Embryonic facial prominence (tissue), 1 donor: ENCODE data around the gene ARF3.
A peak's percentile ranks its signal among the peaks of the same experiment; 100 is the strongest.

ENCODE experiments used
- DNase-seq: peaks from one replicate; pipeline ENCODE4 v3.0.0-alpha.2; 2016; ENCODE audit errors: extremely low spot score

The ARF3 gene

GRCh38 chr12:48957141-48958048, at the start of gene ARF3:
TSS of gene ARF3 (minus strand) at chr12:48957487. CDS start at chr12:48941095, 16,392 bp downstream.
- peak; percentile 95 for DNase-seq

GRCh38 chr12:49000346-49000745, 43.1 kb upstream of the ARF3 start:
- DNase-seq, result no peak

- no peak for DNase-seq
Measured at GRCh38 chr12:48999371-49000131, 42.3 kb upstream of the ARF3 start, which contains the start of gene DDN. TSS of gene DDN (minus strand) at chr12:48999375. CDS start at chr12:48999287, 88 bp downstream.

GRCh38 chr12:48998497-48999353, 41.4 kb upstream of the ARF3 start:
- DNase-seq, result no peak

- DNase-seq, result no peak
Measured at GRCh38 chr12:48997719-48998496, 40.6 kb upstream of the ARF3 start.

- peak; percentile 64 for DNase-seq
Measured at GRCh38 chr12:48996794-48997718, 39.8 kb upstream of the ARF3 start.

- DNase-seq, result peak; percentile 60
Measured at GRCh38 chr12:48995086-48995879, 38.0 kb upstream of the ARF3 start.

GRCh38 chr12:48994224-48995085, 37.2 kb upstream of the ARF3 start:
- DNase-seq, result no peak

GRCh38 chr12:48993787-48994186, 36.5 kb upstream of the ARF3 start:
- DNase-seq, result no peak

GRCh38 chr12:48991247-48992050, 34.2 kb upstream of the ARF3 start:
- no peak for DNase-seq

- no peak for DNase-seq
Measured at GRCh38 chr12:48990552-48990951, 33.3 kb upstream of the ARF3 start.

GRCh38 chr12:48988030-48988649, 30.9 kb upstream of the ARF3 start:
- no peak for DNase-seq

- no peak for DNase-seq
Measured at GRCh38 chr12:48986720-48987291, 29.5 kb upstream of the ARF3 start.

- no peak for DNase-seq
Measured at GRCh38 chr12:48985901-48986300, 28.6 kb upstream of the ARF3 start.

- DNase-seq, result no peak
Measured at GRCh38 chr12:48985475-48985897, 28.2 kb upstream of the ARF3 start.

GRCh38 chr12:48982397-48983080, 25.3 kb upstream of the ARF3 start:
- DNase-seq, result no peak
